Measurements from ENCODE around the gene MPPED1.

GRCh38 chr22:43470941-43471585 lies 59.2 kb downstream of the MPPED1 start:
- no peak for TF ChIP-seq EZH2 (IDR thresholded peaks at IDR 0.05)
- TF ChIP-seq POLR2AphosphoS5 (IDR thresholded peaks at IDR 0.05; ENCODE audit: borderline replicate concordance, low read depth, low read length), result no peak
